T1000 (cell line): Measurements from ENCODE around the gene RBM24.
"Not testable (repeated sequence)": the region's sequence is repeated elsewhere in the genome, so short reads cannot be mapped to it uniquely, and the experiment has no call there.

ENCODE experiments used
- DNase-seq: peaks from one replicate; lab custom pipeline; 2025; ENCODE audit warnings: mixed read lengths; lab: John Stamatoyannopoulos, UW

Gene RBM24

DNA sequence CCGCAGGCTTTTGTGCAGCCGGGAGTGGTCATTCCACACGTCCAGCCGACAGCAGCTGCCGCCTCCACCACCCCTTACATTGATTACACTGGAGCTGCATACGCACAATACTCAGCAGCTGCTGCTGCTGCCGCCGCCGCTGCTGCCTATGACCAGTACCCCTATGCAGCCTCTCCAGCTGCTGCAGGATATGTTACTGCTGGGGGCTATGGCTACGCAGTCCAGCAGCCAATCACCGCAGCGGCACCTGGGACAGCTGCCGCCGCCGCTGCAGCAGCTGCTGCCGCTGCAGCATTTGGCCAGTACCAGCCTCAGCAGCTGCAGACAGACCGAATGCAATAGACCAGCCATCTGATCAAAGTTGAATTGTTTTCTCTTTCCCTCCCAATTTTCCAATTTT, 10.6 kb downstream of the RBM24 start:
- no peak for DNase-seq

DNA sequence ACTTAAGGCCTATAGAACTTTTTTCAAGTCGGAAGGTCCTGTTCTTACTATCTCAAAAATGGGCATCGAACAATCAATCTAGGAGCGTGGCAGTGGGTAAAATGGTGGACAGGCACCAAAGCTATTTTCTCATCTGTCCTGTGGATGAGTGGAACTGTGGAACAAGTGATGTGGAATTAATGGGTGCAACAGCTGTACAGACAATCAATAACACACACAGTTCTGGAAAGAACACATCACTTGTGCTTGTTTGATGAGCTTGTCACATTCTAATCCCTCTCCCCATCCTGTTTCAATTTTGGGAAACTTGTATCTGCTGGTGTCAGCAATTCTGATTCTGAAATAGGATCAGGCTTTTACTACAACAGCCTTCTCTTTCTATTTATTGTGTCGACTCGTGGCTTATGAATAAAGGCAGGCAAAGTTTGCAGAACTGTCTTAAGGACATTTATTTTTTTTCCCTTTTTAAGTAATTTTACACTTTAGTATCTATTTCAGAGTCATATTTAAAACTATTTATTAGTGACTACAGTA, 11.5 kb downstream of the RBM24 start:
- no peak for DNase-seq

DNA sequence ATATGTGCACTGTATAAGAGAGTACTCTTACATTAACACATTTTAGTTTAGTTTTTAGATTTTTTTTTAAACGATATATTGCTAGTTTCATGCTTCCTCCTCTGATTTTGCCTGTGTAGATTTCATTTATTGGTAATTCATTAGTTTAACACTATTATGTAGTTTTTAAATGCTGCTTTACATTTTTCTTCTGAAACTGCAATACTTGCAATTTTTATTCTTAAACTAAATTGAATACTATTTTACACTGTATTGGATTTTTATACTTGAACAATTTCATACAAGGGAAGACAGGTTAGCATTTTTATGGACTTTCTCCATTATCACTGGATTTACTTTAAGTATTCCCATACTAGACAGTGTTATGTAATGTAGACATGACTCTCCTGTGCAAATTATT, 12.2 kb downstream of the RBM24 start:
- no peak for DNase-seq

DNA sequence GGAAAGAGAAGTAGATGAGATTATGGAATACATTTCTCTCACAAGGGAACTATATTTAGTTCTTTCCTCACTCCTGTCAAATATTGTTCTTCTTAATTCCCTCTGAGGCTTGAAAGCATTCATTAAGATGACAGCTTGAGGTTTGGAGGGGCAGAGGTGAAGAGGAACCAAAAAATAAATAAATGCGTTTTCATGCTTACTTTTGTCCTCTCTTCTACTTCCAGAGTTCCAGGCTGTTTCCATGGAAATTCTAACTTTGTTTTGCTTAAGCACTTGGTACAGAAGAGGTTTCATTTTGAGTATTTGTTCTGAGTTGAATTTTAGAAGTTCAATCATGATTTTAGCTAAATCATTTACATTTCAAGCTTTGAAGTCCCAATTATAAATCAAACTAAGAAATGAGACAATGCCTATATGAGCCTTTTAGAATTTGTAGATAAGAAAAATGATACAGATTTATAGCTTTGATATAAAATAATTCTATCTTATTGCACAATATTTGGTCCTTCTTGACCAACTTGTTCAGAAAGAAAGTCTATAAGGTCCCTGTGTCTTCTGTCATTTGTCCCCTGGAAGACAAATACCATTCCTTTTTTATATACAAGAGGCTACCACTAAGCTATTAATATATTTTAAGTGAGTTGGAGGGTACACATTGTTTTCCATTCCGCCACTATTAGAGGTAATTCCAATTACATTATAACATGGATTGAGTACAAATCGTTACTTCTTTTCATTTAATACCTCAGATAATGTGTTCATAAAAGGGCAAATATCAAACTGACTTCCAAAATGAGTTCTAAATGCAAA, 16.3 kb downstream of the RBM24 start:
- DNase-seq, result no peak

DNA sequence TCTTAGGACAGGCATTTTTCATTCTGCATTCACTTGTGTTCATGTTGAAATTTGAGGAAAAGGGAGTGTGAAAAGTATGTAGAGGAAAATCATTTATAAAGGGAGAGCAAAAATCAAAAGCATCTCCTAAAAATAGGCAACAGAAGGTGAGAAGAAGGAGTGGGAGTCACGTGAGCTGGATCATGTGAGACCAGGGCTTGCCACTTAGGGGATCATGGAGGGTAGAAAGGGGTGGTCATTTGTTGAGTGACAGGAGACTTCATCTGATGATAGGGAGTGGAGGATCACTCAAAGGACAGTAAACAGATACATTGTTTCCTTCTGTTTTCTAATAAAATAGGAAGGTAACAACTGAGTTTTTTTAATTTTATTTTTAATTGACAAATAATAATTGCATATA, 17.1 kb downstream of the RBM24 start:
- DNase-seq, result no peak

DNA sequence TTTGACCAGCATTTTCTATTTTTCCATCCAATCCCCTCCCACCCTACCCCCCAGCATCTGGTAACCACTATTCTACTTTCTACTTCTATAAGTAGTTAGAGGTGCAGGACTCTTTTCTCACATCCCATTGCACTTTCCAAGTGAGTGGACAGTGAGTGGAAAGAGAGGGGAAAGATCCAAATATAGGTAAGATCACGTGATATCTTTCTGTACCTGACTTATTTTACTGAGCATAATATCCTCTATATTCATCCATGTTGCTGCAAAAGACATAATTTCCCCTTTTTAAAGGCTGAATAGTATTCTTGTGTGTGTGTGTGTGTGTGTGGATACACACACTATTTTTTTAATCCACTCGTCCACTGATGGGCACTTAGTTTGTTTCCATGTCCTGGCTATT, 18.1 kb downstream of the RBM24 start:
- DNase-seq, result no peak

DNA sequence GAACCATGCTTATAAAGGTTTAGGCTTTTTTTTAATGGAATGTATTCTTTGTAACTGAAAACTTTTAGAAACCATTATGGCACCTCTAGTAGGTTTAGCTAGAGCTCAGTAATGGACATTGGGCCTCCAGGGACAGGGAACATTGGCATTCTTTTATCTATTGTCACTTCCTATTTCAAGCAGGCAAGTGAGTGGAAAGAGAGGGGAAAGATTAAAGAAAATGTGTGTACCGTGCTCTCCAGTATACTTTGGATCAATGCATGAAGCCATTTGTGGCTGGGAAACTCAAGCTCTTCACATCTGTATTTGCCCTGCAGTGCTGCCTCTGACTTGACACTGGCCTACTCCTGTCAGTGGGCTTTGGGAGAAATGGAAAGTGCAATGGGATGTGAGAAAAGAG, 18.6 kb downstream of the RBM24 start:
- no peak for DNase-seq

DNA sequence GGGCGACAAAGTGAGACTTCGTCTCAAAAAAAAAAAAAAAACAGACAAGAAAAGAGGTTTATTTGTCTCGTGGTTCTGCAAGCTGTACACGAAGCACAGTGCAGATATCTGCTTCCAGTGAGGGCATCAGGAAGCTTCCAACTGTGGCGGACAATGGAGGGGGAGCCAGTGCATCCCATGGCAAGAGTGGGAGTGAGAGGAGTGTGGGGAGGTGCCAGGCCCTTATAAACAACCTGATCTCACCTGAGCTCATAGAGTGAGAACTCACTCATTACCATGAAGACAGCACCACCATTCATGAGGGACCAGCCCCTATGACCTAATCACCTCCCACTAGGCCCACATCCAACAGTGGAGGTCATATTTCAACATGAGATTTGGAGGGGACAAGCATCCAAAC, 19.5 kb downstream of the RBM24 start:
- DNase-seq, result no peak

DNA sequence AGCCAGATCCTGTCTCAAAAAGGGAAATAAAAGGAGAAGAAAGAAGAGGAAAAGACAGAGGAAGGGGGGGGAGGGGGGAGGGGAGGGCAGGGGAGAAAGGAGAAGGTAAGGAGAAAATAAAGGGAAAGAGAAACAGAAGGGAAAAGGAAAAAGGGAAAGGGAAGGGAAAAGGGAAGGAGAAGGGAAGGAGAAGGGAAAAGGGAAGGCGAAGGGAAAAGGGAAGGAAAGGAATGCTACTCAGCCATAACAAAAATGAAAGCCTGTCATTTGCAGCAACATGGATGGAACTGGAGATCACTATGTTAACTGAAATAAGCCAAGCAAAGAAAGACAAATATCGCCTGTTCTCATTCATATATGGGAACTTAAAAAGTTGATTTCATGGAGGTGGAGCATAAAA, 22.3 kb downstream of the RBM24 start:
- DNase-seq, result no peak

DNA sequence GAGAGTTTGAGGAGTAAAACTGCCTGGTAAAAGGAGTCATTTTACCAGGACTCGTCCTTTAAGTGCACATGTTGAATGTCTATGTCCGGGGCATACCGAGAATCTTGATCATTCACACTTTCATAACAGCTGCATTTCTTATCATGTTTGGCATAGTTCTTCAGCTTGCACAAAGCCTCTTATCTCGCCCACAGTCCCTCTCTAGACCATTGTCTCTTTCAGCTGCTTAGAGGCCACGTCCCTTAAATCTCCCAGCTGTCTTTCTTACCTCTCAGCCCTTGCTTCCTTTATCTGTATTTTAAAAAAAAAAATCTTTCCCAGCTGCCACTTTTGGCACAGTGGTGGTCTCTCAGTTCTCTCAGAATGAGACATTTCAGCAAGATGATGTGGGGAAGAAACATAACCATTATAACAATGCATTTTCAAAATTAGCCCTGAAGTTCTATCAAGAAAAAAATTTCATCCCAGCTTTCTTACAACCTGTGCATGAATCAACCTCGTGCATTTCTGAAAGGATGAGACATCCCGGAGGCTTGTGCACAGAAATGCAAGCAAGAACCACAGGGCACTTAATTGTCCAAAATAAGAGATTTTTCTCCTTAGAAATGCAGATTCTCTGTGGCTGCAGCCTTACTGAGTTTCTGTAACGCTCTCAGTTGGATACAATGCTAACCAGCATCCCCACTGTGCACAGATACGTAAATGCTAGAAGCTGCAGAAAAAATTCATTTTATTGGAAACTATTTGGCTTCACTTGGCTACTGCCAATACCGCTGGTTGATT, 24.2 kb downstream of the RBM24 start:
- DNase-seq, result no peak

DNA sequence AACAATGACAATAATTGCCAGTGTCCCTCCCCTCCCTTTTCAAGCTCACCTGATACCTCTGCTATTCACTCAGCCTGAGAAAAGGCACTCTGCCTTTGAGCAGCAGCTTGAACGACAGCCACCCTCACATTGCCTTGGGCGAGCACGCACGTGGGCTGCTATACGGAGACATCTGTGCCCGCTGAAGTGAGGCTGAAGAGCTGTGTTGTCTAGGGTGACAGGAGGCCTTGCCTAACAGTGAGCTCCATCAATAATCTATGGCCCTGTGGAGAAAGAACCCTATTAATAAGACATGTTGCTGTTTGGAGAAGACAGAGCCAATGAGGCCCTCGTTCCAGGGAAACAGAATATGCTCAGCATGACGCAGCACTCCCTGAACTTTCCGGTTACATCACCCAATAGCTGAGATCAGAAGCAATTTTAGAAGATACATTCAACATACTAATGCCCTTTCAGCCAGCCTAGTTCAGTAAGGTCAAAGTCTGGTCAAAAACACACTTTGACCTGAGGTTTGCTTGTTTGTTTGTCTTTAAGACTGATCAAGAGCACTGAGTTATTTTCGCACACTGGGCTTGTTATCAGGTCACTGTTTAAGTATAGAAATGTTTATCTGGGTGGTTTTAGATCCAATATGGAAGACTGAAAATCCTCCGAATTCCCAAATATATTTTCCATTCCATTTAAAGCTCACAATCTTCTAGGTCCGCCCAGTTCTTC, 30.6 kb downstream of the RBM24 start:
- DNase-seq, result no peak

DNA sequence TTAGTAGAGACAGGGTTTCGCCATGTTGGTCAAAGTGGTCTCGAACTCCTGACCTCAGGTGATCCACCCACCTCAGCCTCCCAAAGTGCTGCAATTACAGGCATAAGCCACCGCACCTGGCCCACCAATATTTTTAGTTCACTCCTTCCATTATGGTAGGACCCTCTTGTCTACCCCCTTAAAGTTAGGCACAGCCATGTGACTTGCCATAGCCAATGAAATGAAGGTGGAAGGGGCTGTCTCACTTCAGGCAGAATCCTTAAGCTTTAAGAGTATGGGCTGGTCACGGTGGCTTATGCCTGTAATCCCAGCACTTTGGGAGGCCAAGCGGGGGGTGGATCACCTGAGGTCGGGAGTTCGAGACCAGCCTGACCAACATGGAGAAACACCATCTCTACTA, 32.1 kb downstream of the RBM24 start:
- DNase-seq, result not testable (repeated sequence)

DNA sequence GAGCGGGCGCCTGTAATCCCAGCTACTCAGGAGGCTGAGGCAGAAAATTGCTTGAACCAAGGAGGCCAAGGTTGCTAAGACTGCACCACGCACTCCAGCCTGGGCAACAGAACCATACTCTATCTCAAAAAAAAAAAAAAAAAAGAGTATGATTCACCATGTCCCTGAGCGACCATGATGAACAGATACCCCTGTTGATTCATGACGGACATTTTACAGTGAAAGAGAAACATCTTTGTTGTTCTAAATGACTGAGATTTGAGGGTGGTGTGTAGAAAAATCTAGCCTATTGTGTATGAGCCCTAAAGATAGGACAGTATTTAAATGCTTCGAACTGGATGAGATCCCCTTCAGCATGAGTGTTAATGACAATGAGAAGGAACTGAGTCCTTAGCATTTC, 32.8 kb downstream of the RBM24 start:
- no peak for DNase-seq

DNA sequence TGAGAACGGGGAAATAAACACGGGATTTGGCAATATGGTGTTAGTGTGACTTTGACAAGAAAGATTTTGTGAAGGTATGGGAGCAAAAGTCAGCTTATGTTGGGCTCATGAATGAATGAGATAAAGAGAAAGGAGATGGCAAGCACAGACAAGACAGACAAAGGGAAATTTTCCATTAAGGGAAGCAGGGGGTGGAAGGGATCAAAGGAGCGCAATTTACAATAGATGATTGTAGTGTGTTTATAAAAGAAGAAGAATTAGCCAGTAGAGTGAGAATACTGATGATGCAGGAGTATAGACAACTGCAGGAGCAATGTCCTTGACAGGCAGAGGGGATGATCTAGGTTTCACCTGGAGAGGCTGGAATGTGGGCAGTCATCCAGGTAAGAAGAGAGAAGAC, 34.1 kb downstream of the RBM24 start:
- no peak for DNase-seq

DNA sequence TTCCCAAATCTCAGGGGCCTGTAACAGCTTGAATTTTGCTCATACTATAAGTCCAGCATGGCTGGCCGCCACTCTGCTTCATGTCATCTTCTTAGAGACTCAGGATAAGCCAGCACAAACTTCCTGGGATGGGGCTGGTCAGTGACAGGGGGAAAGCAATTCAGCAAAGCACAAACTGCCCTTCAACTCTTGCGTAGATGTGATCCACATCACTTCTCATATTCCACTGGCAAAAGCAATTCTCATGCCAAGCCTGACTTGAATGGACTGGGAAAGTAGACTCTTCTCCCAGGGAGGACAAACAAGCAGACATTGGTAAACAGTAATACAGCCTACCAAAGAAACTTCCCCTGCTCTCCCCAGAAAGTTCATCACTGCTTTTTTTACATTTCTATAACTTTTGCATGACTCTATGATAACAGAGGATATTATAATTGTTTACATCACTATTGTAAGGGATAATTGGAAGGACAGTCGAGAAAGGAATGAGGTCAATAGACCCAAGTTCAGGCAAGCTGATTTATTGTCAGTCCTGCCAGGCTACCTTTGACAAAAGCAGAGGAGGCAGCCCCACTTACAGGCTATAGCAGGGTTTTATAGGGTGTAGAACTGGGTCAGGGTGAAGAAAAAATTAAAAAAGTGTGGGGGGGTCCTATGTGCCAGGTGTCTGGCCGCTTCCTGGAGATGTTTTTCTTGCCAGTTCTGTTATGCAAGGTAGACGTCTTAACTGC, 37.4 kb downstream of the RBM24 start:
- DNase-seq, result no peak

DNA sequence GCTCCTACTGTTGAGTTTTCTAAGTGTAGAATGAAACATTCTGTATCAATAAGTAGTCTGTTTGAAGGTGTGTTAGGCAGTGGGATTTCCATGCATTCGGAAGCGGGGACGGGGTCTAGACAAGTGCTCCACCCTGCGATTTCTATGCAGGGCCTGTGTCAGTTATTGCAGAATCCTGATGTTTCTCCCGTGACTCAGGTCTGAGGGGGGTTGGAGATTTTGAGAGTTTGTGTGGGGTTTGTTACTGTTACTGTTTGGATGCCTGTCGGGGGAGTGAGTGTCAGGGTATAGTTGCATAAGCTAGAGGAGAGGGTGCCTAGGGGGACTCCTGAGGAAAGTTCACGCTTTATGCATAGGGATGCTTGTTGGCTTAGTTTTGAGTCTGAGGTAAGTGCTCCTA, 39.1 kb downstream of the RBM24 start:
- DNase-seq, result not testable (repeated sequence)

DNA sequence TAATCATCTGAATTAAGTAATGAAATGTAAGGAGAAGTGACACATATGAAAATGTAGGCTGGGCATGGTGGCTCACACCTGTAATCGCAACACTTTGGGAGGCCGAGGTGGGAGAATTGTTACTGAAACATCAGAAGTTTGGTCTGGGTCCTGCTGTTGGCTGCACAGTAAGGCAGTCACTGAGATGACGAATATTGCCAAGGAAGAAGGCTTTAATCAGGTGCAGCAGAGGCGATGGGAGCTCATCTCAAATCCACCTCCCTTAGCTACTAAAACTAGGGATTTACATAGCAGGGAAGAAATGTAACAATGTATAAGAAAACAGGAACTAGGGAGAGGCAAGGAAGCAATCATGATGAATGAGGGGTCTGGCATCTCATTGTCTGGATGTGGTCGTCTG, 50.1 kb downstream of the RBM24 start:
- DNase-seq, result no peak

DNA sequence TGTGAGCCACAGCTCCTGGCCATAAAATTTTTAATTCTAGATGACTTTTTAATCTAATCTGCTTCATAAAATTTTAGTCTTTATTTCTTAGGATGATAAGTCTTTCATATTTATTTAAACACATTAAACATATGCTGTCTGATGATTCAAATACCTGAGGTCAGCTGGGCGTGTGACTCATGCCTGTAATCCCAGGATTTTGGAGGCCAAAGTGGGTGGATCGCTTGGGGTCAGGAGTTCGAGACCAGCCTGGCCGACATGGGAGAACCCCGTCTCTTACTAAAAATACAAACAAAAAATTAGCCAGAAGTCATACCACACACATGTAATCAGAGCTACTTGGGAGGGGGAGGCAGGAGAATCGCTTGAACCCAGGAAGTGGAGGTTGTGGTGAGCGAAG, 53.1 kb downstream of the RBM24 start:
- DNase-seq, result no peak

DNA sequence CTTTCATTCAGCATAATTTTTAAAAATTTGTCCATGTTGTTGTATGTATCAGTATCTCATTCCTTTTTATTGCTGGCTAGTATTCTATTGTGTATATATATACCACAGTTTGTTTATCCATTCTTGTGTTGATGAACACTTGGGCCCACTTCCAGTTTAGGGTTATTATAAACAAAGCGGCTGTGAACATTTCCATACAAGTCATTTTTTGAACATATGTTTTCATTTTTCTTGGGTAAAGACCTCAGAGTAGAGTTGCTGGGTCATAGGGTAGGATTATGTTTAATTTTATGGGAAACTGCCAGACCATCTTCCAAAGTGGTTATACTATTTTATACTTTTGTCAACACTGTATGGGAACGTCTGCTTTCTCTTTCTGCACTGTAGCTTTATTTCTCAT, 55.3 kb downstream of the RBM24 start:
- no peak for DNase-seq

DNA sequence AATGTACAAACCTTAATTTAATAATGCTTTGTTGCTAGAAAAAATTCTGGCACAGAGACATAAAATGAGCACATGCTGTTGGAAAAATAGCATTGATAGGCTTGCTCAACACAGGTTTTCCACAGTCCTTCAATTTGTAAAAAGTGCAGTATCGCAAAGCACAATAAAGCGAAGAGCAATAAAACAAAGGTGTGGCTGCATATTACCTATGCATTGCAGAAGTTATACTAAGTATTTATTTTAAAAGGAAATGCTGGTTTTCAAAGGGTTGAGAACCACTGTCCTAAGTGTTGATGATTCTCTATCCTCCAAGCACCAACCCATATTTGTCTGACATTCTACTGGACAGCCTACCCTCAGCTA, 58.1 kb downstream of the RBM24 start:
- no peak for DNase-seq

DNA sequence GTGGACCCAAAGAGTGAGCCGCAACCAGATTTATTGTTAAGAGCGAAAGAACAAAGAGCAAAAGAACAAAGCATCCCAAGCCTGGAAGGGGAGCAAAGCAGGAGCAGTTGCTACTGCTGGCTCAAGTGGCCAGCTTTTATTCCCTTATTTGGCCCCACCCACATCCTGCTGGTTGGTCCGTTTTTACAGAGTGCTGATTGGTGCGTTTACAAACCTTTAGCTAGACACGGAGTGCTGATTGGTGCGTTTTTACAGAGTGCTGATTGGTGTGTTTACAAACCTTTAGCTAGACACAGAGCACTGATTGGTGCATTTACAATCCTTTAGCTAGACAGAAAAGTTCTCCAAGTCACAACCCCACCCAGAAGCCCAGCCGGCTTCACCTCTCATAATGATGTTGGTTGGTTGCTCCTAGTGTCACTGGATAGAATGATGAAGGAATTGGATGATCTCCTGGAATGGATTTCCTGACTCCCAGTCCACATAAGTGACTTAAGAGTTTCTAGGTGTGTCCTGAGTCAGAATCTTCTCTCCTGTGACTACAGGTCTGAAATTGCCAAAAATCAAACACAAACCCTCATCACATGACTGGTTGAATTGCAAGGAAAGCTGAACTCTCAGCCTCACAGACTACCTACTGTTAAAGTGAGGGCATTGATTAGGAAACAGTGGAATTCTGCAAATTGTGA, 60.1 kb downstream of the RBM24 start:
- no peak for DNase-seq
